ENCODE results near the gene ESYT3.

DNA sequence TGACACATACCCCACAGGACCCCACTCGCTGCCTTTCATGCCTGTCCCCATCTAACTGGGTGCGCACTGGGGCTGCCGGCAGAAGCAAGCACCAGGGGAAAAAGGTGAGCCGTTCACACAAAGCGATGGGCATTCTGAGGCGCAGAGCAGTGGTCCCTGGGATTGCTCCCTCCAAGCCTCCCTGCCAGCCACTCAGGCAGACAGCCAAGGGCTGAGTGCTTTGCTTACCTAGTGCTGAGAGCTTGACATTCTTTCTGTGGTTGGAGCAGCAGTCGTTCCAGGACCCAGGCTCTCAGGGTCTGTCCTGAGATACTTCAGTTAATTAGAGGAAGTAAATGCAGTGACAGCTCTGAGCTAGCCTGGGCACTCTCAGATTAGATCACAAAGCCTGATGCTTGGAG, 5.7 kb downstream of the ESYT3 start:
- TF ChIP-seq, protein P1, sequence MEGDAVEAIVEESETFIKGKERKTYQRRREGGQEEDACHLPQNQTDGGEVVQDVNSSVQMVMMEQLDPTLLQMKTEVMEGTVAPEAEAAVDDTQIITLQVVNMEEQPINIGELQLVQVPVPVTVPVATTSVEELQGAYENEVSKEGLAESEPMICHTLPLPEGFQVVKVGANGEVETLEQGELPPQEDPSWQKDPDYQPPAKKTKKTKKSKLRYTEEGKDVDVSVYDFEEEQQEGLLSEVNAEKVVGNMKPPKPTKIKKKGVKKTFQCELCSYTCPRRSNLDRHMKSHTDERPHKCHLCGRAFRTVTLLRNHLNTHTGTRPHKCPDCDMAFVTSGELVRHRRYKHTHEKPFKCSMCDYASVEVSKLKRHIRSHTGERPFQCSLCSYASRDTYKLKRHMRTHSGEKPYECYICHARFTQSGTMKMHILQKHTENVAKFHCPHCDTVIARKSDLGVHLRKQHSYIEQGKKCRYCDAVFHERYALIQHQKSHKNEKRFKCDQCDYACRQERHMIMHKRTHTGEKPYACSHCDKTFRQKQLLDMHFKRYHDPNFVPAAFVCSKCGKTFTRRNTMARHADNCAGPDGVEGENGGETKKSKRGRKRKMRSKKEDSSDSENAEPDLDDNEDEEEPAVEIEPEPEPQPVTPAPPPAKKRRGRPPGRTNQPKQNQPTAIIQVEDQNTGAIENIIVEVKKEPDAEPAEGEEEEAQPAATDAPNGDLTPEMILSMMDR (IDR thresholded peaks at IDR 0.05; ENCODE audit: low read depth, low read length): no peak
- TF ChIP-seq EZH2phosphoT487 (IDR thresholded peaks at IDR 0.05; ENCODE audit: low read depth): no peak

Data from OCI-LY3 (cell line).